Small intestine (tissue), 7 donors: ENCODE data around the gene SLC43A1. TPM values are rescaled to one million over a fixed set of nuclear protein-coding genes. Genes with fewer than 3 reads are reported as not detected.

Source experiments
- DNase-seq, 2 donors: peaks; one replicate each; pipeline versions ENCODE4 v3.0.0 to v3.0.0-alpha.2; 2013
- FAIRE-seq: peaks from 2 replicates; lab custom pipeline; 2012; peaks lifted over from hg19 to GRCh38; lab: Jason Lieb, UNC
- H3K27ac ChIP-seq, 3 donors: one replicate each; pipeline ENCODE4 v1.5.1; 2013; ENCODE audit warnings: low read length in 2 of 3, mild to moderate bottlenecking in 2 of 3, control low read depth in 1 of 3, inconsistent platforms in 1 of 3, low read depth in 1 of 3, moderate library complexity in 1 of 3
- H3K27me3 ChIP-seq, 3 donors: one replicate each; pipeline ENCODE4 v1.6.1; 2013; ENCODE audit warnings: low read length in 3 of 3, inconsistent platforms in 1 of 3; ENCODE audit not compliant: control insufficient read depth in 3 of 3, insufficient read depth in 3 of 3
- H3K36me3 ChIP-seq, 3 donors: one replicate each; pipeline ENCODE4 v1.6.1; 2013; ENCODE audit warnings: low read length in 3 of 3, inconsistent platforms in 1 of 3, low read depth in 1 of 3, mild to moderate bottlenecking in 1 of 3, moderate library complexity in 1 of 3; ENCODE audit not compliant: control insufficient read depth in 3 of 3, insufficient read depth in 2 of 3
- H3K4me1 ChIP-seq, 3 donors: one replicate each; pipeline ENCODE4 v1.6.1; 2013; ENCODE audit warnings: low read length in 2 of 3, inconsistent platforms in 1 of 3, low read depth in 1 of 3, mild to moderate bottlenecking in 1 of 3, moderate library complexity in 1 of 3; ENCODE audit not compliant: control insufficient read depth in 3 of 3, insufficient read depth in 2 of 3
- H3K4me3 ChIP-seq, 3 donors: one replicate each; pipeline ENCODE4 v1.5.1; 2013; ENCODE audit warnings: low read length in 3 of 3, control low read depth in 1 of 3, inconsistent platforms in 1 of 3, low read depth in 1 of 3, mild to moderate bottlenecking in 1 of 3, moderate library complexity in 1 of 3
- H3K9me3 ChIP-seq, 2 donors: one replicate each; pipeline ENCODE4 v1.6.1; 2013; ENCODE audit warnings: low read depth in 1 of 2, low read length in 1 of 2; ENCODE audit not compliant: control insufficient read depth in 2 of 2, insufficient read depth in 1 of 2
- WGBS, 3 donors: extraction: QIAGEN DNeasy Blood & Tissue Kit; methylation state at CpG; one replicate each; pipeline ENCODE4 v1.1.7; 2013; 5-methylcytosine and 5-hydroxymethylcytosine counted together
- polyA plus RNA-seq, 4 donors: library from polyadenylated mRNA; stranded (reverse) in 3 of 4; unstranded in 1 of 4; fragments of 200-250 nt in 3 of 4; fragments of 120-200 nt in 1 of 4; gene quantifications; one replicate each; pipeline versions ENCODE4 v1.2.1 to v1.2.3, GENCODE V29; 2013
- donor health status: healthy with polysubstance abuse.
- donor health status: control.
- donor health status: control.
- donor health status: Bipolar disorder and iron deficiency.
- donor health status: healthy.

SLC43A1 gene
- polyA plus RNA-seq, 4 donors, result 0.67 to 25.0 (median 7.9) TPM

DNA sequence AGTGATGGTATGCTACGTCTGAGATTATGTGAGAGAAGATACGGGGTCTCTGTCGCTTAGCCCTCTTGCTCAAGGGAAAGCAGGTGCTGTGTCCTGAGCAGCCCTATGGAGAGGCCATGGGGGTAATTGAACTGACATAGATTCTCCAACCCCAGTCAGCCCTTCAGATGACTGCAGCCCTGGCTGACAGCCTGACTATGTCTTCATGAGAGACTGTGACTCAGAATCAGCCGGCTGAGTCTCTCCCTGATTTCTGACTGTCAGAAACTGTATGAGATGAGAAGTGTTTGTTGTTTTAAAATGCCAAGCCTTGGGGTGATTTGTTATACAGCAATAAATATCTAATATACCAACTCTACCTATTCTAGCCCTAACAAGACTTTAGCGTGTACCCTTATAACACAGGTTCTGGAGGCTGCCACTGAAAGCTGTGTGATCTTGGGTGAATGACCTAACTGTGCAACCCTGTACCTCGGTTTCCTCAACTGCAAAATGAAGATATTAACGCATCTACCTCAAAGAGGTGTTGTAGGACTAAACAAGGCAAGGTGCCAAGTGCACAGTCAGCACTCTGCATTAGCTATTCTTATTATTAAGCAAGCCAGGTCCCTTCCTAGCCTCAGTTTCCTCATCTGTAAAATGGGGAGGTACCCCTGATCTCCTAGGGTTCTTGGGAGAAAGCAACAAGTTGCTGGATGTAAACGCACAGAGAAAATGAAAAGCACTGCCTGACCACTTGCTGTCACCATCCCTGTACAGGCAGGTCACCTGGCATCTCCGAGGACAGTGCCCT, 24.9 kb downstream of the SLC43A1 start:
- FAIRE-seq, result no peak
- 93% methylated on average over 9 of the region's 9 CpGs for WGBS, 3 donors

DNA sequence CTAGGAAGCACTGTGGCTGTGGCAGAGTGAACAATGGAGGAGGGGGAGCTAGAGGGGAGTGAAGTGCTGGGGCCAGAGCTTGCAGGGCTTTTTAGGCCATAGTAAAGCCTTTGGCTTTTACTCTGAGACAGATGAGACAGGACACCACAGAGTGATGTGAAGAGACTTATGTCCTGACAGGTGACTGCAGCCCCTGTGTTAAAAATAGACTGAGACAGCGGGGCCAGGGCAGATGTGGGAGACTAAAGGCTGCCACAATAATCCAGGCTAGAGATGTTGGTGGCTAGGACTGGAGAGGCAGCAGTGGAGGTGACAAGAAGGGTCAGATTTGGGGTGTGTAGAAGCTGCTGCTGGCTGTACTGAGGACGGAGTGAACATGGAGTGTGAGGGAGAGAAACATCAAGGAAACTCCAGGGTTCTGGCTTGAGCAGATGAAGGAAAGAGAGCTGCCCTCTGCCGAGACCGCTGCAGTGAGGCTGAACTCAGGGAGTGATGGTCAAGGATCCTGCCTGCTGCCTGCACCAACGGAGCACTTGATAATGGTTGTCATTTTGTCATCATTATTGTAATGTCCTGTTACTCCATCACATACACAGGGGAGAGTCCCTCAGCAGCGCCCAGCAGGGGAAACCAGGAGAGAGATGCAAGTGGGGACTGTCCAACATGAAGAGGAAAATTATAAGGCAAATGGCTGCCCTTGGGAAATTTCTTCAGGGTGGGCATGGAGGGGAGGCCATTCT, 27.4 kb downstream of the SLC43A1 start:
- H3K9me3 ChIP-seq, result no peaks in the 10 kb centered on the region
- no peak for FAIRE-seq
- WGBS, 3 donors, result 87 to 89% (median 89%) methylated on average over 6 of the region's 6 CpGs
- H3K36me3 ChIP-seq, result peaks cover 0 to 68% (median 3%) of the 10 kb centered on the region in 3 donors
- peaks cover 0 to 12% (median 0%) of the 10 kb centered on the region in 3 donors for H3K27me3 ChIP-seq
- no peak overlapping the region for H3K4me3 ChIP-seq
- no peak for DNase-seq
- no peak overlapping the region for H3K27ac ChIP-seq
- H3K4me1 ChIP-seq, result peaks cover 0 to 5% (median 0%) of the 10 kb centered on the region in 3 donors

More for the DNA sequence above, 24.9 kb downstream of the SLC43A1 start:
- no peak for DNase-seq
- H3K4me3 ChIP-seq, result no peak overlapping the region
- peaks cover 0 to 5% (median 0%) of the 10 kb centered on the region in 3 donors for H3K4me1 ChIP-seq
- H3K27ac ChIP-seq, result no peak overlapping the region
- H3K36me3 ChIP-seq, result peaks cover 0 to 65% (median 3%) of the 10 kb centered on the region in 3 donors
- H3K9me3 ChIP-seq, result no peaks in the 10 kb centered on the region
- no peaks in the 10 kb centered on the region for H3K27me3 ChIP-seq

DNA sequence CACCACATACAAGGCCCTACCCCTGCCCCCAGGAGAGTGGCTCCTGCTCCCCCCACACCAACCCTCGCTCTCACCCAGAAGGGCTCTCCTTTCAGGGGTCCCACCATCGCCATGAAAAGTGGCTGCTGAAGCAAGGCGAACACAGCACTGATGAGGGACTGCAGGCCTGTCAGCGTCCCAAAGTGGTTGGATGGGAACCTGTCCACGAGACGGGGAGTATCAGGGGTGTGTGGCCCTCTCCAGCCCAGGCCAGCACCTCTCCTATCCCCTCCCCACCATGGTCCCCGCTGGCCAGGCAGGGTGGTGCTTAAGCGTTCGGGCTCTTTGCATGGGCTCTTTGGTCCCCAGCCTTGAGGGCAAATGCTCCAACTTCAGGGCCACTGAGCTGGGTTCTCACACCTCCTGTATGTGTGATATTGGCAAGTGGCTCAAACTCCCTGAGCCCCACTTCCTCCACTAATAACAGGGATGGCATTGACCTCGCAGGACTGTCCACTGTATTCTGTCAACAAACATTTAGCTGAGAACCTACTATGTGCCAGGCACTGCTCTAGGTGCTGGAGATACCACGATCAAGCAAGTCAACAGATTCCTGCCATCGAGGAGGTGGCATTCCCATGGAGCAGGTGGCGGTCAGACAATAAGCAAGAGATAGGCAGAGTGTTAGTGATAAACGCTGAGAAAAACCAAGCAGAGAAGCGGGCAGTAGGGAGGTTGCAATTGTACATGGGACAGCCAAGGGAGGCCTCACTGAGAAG, 28.3 kb downstream of the SLC43A1 start:
- 92 to 95% (median 92%) methylated on average over 15 of the region's 15 CpGs for WGBS, 3 donors
- Histone ChIP-seq H3K27ac (no peak overlapping the region), H3K9me3 (no peaks in the 10 kb centered on the region), H3K36me3 (peaks cover 0 to 65% (median 3%) of the 10 kb centered on the region in 3 donors), H3K4me3 (no peak overlapping the region), H3K27me3 (peaks cover 0 to 21% (median 0%) of the 10 kb centered on the region in 3 donors), H3K4me1 (peaks cover 0 to 5% (median 0%) of the 10 kb centered on the region in 3 donors)
- no peak for DNase-seq
- FAIRE-seq, result no peak

DNA sequence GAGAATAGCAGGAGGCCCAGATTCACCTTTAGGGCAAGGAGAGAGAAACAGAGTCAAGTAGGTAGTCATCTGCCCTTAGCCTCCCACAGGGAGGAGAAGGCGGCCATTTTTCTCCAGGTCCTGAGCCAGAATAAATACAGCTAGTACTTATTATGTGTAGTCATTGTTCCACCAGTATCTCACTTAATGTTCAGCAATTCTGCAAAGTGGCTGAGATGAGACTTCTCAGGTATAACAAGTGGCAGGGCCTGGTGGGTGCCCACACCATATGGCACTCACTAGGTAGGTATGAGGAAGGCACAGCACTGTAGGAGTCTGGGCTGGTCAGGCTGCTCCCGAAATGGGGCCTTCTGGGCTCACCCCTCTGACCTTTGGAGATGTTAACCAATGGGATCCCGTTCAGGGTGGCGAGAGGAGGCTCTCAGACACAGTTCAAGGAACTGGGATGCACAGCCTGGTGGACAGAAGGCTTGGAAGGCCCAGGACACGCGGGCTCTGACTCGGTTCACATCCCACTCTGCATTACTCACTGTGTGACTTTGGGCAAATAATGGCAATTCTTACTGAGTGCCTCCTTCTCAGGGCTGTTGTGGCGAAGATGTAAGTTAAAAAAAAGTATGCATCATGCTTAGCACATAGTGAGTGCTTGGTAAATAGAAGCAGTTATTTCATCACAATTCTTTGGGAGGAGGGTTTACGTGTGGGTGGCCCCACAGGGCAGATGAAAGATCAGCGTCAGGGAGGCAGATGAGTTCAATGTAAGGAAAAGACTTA, 30.1 kb downstream of the SLC43A1 start:
- Histone ChIP-seq H3K27me3 (peaks cover 0 to 27% (median 0%) of the 10 kb centered on the region in 3 donors), H3K36me3 (peaks cover 0 to 54% (median 3%) of the 10 kb centered on the region in 3 donors), H3K4me3 (no peak overlapping the region), H3K27ac (no peak overlapping the region), H3K9me3 (no peaks in the 10 kb centered on the region), H3K4me1 (peaks cover 0 to 5% (median 0%) of the 10 kb centered on the region in 3 donors)
- DNase-seq (no peak), FAIRE-seq (no peak)
- 91 to 95% (median 94%) methylated on average over 10 of the region's 10 CpGs for WGBS, 3 donors

DNA sequence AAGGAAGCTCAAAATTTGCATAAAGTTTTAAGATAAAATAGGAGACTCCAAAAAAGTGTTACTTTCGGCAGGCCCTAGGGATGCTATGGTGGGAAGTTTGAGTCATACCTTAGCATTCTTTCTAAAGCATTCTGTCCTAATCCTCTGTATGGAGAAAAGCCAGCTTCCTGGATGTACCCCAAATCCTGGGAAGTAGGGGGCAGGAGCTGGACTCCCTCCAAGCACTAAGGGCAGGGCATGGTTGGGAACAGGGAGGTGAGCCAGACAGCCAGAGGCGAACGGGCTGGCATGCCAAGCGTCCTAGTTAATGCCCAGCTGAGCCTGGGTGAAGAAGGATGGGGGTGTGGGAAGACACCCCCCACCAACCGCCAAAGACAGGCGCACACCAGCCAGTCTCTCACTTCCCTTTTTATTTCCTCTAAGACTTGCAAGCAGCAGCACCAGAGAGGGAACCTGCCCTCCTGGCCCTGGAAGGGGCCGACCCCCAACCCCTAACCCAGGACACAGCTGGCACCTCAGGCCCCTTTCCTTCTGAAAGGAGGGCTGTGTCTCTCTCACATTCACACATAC, 31.3 kb downstream of the SLC43A1 start:
- 72 to 86% (median 76%) methylated on average over 7 of the region's 7 CpGs for WGBS, 3 donors
- Histone ChIP-seq H3K9me3 (no peaks in the 10 kb centered on the region), H3K4me3 (no peak overlapping the region), H3K36me3 (peaks cover 0 to 44% (median 3%) of the 10 kb centered on the region in 3 donors), H3K4me1 (peaks cover 0 to 5% (median 0%) of the 10 kb centered on the region in 3 donors), H3K27ac (no peak overlapping the region), H3K27me3 (peaks cover 0 to 27% (median 0%) of the 10 kb centered on the region in 3 donors)
- FAIRE-seq (no peak), DNase-seq (no peak)

DNA sequence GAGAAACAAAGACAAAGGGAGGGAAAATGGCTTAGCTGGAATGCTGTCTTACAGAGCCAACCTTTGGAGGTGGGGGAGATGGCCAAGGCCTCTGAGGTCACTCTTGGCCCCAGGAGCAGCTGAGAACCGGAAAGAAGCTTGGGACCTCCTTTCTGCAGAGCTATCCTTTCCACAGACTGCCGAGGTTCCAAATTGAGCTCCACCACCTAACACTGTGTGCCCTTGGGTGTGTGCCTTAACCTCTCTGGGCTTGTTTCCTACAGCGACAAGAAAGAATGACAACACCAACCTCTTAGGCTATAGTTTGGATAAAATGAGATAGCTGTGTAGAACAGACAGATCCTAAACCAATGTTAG, 32.0 kb downstream of the SLC43A1 start:
- H3K27me3 ChIP-seq, result peaks cover 0 to 27% (median 0%) of the 10 kb centered on the region in 3 donors
- DNase-seq (no peak), FAIRE-seq (no peak)
- WGBS, 3 donors, result 62 to 63% (median 63%) methylated on average over 3 of the region's 3 CpGs
- no peak overlapping the region for H3K4me3 ChIP-seq
- peaks cover 0 to 38% (median 3%) of the 10 kb centered on the region in 3 donors for H3K36me3 ChIP-seq
- H3K4me1 ChIP-seq, result peaks cover 0 to 5% (median 0%) of the 10 kb centered on the region in 3 donors
- H3K9me3 ChIP-seq, result no peaks in the 10 kb centered on the region
- no peak overlapping the region for H3K27ac ChIP-seq

DNA sequence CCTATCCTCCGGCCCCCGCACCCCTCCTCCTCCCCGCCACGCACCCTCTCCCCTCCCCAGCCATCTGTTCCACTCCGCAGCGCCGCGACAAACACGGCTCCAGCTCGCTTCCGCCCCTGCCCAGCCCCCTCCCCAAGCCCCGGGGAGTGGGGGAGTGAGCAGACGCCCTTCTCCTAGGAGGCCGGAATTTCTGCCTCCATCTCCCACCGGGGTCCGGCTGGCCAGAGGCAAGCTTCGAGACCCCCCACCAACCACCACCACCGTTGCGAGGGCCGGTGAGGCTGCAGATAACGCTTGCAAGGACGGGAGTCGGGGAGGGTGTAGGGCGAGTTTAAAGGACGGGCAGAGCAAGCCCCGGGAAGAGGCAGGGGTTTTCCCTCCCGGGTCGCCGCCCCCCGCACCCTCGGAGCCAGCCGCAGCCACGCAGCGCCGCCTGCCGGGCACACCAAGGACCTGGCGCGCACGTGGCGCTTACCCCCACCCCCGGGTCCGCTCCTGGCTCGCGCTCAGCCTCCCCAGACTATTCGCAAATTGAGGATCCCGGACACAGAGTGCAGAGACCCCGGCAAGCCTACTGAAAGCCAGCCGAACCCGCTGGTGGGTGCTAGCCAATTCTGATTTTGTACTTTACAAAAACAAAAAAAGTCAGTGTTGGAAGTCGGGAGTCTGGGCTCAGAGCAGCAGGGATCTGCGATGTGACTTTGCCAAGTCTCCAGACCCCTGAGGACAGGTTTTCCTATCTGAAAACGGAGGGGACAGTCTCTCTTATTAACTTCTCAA, 32.5 kb downstream of the SLC43A1 start:
- H3K36me3 ChIP-seq, result peaks cover 0 to 32% (median 3%) of the 10 kb centered on the region in 3 donors
- H3K4me3 ChIP-seq, result peak overlapping the region in 1 of 3 donors; percentile 30
- no peaks in the 10 kb centered on the region for H3K9me3 ChIP-seq
- FAIRE-seq (no peak), DNase-seq (peak in 1 of 2 donors; percentile 72)
- H3K4me1 ChIP-seq, result peaks cover 0 to 5% (median 0%) of the 10 kb centered on the region in 3 donors
- WGBS, 3 donors, result 3 to 10% (median 7%) methylated on average over 44 to 52 of the region's 52 CpGs
- no peak overlapping the region for H3K27ac ChIP-seq
- peaks cover 0 to 31% (median 0%) of the 10 kb centered on the region in 3 donors for H3K27me3 ChIP-seq
